ENCODE data around the gene PRLH.

Gene PRLH

DNA sequence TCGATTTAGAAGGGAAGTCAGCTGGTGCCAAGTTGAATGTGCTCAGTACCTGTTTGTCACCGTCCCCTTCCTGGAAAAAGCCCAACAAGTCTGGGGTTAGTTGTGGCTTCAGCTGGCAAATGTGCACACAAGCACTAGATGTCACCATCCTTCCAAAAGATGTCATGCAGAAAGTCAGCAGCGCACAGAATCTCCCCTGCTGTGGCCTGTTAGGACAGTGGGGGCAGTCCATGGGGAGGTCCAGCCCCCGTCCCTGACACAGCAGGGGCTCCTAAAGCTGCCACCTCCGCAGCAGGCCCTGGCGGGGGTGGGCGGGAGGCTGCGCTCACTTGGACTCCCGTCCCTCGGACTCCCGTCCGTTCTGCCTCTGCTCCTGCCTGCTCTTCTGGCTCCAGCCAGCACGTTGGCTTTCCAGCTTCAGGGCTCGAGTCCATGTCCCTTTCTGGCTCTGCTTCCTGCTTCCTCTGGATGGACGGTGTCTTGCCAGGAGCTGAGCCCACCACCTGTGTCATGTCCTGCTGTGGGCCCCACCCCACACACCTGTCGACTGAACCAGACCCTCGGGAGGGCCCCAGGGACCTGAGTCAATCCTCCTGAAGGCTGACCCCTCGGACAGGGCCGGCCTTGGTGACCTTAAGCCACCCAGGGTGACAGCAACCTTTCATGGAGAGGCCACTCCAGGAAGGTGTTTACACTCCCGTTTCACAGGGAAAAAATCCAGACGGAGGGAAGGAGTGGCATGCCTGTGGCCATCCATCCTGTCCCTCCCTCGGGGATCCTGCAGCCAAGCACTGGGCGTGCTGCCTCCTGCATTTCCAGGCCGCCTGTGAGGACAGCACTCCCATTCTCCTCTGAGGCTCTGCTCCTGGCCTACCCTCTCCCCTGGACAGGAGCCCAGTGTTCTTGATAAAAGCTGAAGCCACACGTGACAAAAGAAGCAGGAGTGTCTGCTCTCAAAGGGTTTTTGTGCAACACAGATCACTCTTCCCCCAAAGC, 15.7 kb downstream of the PRLH start:
- Histone ChIP-seq H3K27me3 (ENCODE audit: control insufficient read depth, insufficient read depth, low read length, poor library complexity, severe bottlenecking) (no peaks in the 10 kb centered on the region), H3K27ac (ENCODE audit: insufficient read depth, low read depth, low read length, poor library complexity, severe bottlenecking) (no peak overlapping the region), H3K4me1 (ENCODE audit: control insufficient read depth, insufficient read depth, low read length) (peaks cover 10% of the 10 kb centered on the region), H3K36me3 (ENCODE audit: control insufficient read depth, insufficient read depth, low read length) (no peaks in the 10 kb centered on the region), H3K4me3 (ENCODE audit: insufficient read depth, low read depth, low read length) (no peak overlapping the region), H3K9me3 (ENCODE audit: control insufficient read depth, low read length) (no peaks in the 10 kb centered on the region)
- WGBS, 2 experiments: 41 to 43% methylated on average over 25 of the region's 25 CpGs

DNA sequence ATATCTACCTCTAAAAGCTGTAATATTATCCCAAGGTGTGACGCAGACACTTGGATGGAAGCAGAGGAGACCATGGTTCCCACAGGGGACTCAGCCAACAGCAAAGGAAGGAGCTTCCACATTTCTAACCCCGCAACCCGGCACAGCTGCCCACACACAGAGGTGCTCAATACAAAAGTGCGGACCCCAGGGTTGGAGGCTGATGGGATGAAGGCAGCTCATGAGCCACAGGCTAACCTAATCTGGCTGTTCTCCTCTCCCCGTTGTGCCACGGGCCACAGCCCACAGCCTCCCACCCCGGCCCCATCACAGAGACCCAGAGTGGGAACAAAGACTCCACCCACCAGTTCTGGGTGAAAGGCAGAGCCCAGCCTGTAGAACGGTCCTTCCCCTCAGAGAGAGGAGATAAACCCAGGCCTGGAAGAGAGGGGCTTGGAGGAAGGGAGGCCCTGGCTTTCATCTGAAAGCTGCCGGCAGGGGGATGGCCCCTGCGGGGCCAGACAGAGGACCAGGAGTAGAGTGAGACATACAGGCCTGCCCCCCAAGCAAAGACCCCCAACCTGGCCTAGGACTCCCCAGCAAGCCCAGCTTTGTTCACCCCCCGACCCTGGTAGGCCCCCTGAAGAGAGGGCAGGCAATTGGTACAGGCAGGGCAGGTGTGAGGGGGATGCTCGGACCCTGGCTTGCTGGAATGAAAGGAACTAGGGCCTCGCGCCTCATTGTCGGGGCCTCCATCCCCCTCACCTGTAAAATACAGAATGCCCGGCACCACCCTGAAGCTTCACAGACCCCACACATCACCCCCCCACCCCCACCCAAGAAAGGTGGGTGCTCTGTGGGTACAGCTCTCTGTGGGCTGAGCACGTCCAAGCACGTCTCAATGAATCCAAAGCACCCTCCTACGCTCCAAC, 17.3 kb downstream of the PRLH start:
- H3K4me3 ChIP-seq (ENCODE audit: insufficient read depth, low read depth, low read length): no peak overlapping the region
- no peak overlapping the region for H3K27ac ChIP-seq (ENCODE audit: insufficient read depth, low read depth, low read length, poor library complexity, severe bottlenecking)
- WGBS, 2 experiments: 72 to 76% methylated on average over 17 to 19 of the region's 19 CpGs
- no peaks in the 10 kb centered on the region for H3K9me3 ChIP-seq (ENCODE audit: control insufficient read depth, low read length)
- no peaks in the 10 kb centered on the region for H3K36me3 ChIP-seq (ENCODE audit: control insufficient read depth, insufficient read depth, low read length)
- peaks cover 10% of the 10 kb centered on the region for H3K4me1 ChIP-seq (ENCODE audit: control insufficient read depth, insufficient read depth, low read length)
- H3K27me3 ChIP-seq (ENCODE audit: control insufficient read depth, insufficient read depth, low read length, poor library complexity, severe bottlenecking): no peaks in the 10 kb centered on the region

DNA sequence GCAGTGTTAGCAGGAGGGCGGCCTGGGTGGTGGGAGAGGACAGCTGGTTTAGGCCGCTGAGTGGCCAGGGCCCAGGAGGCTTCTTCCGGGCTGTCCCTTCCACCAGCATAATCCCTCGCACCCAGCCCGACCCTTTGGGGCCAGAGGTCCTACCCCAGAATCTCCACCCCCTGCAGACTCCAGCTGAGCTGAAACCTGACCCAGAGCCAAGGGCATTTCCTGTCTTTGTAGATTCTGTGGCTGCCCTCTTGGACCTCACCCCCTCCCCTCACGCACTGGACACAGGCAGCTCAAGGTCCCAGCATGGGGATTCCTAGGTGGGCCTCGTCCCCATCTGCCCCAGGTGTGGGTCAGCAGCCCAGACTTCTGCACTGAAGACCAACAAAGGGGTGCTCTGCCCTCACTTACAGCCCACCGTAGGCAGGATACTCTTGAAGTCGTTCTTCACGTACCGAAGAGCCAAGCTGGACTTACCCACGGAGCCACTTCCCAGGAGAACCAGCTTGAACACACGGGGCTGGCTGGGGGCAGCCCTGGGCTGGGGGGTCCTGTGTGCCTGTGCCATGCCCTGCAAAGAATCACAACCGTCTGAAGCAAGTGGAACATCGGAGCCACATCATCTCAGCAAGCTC, 19.3 kb downstream of the PRLH start:
- H3K27me3 ChIP-seq (ENCODE audit: control insufficient read depth, insufficient read depth, low read length, poor library complexity, severe bottlenecking): no peaks in the 10 kb centered on the region
- H3K36me3 ChIP-seq (ENCODE audit: control insufficient read depth, insufficient read depth, low read length): no peaks in the 10 kb centered on the region
- 89 to 90% methylated on average over 15 of the region's 15 CpGs for WGBS, 2 experiments
- H3K9me3 ChIP-seq (ENCODE audit: control insufficient read depth, low read length): no peaks in the 10 kb centered on the region
- H3K4me1 ChIP-seq (ENCODE audit: control insufficient read depth, insufficient read depth, low read length): peaks cover 10% of the 10 kb centered on the region
- no peak overlapping the region for H3K27ac ChIP-seq (ENCODE audit: insufficient read depth, low read depth, low read length, poor library complexity, severe bottlenecking)
- H3K4me3 ChIP-seq (ENCODE audit: insufficient read depth, low read depth, low read length): no peak overlapping the region

DNA sequence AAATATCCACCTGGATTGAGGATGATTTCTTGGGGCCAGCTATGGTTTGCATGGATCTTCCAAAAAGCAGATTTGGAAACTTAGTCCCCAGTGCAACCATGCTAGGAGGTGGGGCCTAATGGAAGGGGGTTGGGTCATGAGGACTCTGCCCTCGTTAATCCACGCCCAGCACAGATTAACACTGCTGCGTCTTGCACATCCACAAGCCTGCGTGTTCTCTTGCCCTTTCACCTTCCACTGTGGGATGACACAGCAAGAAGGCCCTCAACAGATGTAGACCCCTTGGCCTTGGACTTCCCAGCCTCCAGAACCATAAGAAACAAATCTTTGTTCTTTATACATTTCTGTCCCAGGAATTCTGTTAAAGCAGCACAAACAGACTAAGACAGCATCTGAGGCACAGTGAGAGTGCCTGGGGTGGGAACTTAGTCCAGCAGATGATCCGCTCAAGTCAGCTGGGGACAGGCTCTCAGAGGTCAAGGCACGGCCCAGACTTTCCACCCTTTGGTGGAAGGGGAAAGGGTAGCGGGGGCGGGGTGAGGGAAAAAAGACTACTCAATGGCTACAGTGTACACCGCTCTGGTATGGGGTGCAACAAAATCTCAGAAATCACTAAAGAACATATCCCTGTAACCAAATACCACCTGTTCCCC, 21.8 kb downstream of the PRLH start:
- H3K4me1 ChIP-seq (ENCODE audit: control insufficient read depth, insufficient read depth, low read length): peaks cover 6% of the 10 kb centered on the region
- H3K4me3 ChIP-seq (ENCODE audit: insufficient read depth, low read depth, low read length): no peak overlapping the region
- no peaks in the 10 kb centered on the region for H3K36me3 ChIP-seq (ENCODE audit: control insufficient read depth, insufficient read depth, low read length)
- no peaks in the 10 kb centered on the region for H3K9me3 ChIP-seq (ENCODE audit: control insufficient read depth, low read length)
- H3K27me3 ChIP-seq (ENCODE audit: control insufficient read depth, insufficient read depth, low read length, poor library complexity, severe bottlenecking): no peaks in the 10 kb centered on the region
- 93 to 94% methylated on average over 8 to 9 of the region's 9 CpGs for WGBS, 2 experiments
- H3K27ac ChIP-seq (ENCODE audit: insufficient read depth, low read depth, low read length, poor library complexity, severe bottlenecking): no peak overlapping the region

DNA sequence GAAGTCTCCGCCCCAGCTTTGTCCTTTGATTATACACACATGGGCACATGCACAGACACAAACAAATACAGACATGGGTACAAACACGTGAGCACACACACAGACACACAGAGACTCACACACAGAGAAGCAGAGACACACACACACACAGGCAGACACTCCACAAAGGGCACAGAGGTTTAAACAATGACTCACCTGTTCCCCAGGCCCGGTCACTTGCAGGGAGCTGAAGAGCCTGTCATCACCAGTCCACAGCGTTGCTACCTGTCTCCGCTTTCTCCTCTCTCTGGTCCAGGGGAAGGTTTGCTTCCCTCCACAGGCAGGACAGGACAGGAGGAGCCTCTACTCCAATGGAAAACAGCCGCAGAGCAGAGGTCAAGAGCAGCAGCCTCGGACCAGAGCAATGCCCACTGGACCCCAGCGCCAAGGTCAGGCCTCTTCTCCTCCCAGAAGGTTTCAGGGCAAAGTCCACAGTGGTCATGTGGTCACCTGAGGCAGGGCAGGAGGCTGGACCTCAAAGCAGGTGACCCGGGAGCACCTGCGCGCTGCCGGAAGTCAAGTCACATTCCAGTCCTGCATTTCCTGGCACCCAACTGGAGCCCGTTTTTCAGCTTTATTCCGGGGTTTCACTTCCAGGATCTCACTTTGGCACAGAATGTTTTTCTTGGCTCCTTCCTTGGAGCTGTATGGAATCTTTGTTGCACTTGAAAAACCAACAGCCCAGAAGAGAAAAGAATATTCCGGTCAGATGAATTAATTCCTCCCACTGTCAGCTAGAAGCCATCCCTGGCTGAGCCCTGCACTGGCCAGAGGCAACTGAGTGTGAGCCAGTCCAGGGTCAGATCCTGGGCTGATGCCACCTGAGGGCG, 24.1 kb downstream of the PRLH start, which contains the start of gene RAB17:
RAB17 (minus strand) TSS at position 463 of the 869 bp plus-strand sequence. CDS start 4,580 bp downstream, outside the sequence.
- H3K27me3 ChIP-seq (ENCODE audit: control insufficient read depth, insufficient read depth, low read length, poor library complexity, severe bottlenecking): no peaks in the 10 kb centered on the region
- H3K36me3 ChIP-seq (ENCODE audit: control insufficient read depth, insufficient read depth, low read length): no peaks in the 10 kb centered on the region
- H3K27ac ChIP-seq (ENCODE audit: insufficient read depth, low read depth, low read length, poor library complexity, severe bottlenecking): no peak within 1 kb of the TSS
- H3K9me3 ChIP-seq (ENCODE audit: control insufficient read depth, low read length): no peaks in the 10 kb centered on the region
- H3K4me1 ChIP-seq (ENCODE audit: control insufficient read depth, insufficient read depth, low read length): peaks cover 19% of the 10 kb centered on the region
- H3K4me3 ChIP-seq (ENCODE audit: insufficient read depth, low read depth, low read length): no peak within 1 kb of the TSS
- WGBS, 2 experiments: 84% methylated on average over 16 of the region's 16 CpGs

DNA sequence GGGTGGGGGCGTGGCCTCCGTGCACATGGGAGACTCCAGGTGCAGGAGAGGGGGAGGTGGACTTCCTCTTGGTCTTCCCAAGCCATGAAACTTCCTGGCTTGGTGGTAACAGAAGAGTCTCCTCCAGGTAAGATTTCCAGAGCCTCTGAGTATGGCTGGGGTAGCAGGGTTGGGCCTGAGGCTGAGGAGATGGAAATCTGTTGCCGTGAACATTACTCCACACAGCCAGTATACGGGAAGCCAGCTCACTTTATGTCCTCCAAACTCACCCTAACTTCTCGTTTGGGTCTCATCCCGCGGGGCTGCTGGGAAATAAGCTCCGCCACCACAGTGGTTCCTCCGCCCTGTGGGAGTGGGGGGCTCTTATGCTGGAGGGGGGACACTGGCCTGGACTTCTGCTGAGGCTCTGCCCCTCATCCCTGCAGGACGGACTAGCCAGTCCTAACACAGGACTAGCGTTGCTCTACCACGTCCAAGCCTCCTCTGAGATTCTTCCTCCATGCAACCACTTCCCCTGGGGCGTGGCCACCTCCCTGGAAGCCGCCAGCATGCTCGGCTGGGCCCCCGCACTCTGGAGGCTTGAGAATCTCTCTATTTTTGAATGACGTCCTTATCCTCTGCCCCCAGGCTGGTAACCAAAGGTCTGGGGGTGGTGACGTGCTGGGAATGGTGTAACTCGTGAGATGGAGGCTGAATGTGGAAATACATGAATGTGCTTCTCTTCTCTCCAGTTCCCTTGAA, 24.9 kb downstream of the PRLH start:
- Histone ChIP-seq H3K9me3 (ENCODE audit: control insufficient read depth, low read length) (no peaks in the 10 kb centered on the region), H3K4me3 (ENCODE audit: insufficient read depth, low read depth, low read length) (no peak overlapping the region), H3K4me1 (ENCODE audit: control insufficient read depth, insufficient read depth, low read length) (peaks cover 20% of the 10 kb centered on the region), H3K27ac (ENCODE audit: insufficient read depth, low read depth, low read length, poor library complexity, severe bottlenecking) (no peak overlapping the region), H3K27me3 (ENCODE audit: control insufficient read depth, insufficient read depth, low read length, poor library complexity, severe bottlenecking) (no peaks in the 10 kb centered on the region), H3K36me3 (ENCODE audit: control insufficient read depth, insufficient read depth, low read length) (no peaks in the 10 kb centered on the region)
- WGBS, 2 experiments: 86 to 87% methylated on average over 19 of the region's 19 CpGs

DNA sequence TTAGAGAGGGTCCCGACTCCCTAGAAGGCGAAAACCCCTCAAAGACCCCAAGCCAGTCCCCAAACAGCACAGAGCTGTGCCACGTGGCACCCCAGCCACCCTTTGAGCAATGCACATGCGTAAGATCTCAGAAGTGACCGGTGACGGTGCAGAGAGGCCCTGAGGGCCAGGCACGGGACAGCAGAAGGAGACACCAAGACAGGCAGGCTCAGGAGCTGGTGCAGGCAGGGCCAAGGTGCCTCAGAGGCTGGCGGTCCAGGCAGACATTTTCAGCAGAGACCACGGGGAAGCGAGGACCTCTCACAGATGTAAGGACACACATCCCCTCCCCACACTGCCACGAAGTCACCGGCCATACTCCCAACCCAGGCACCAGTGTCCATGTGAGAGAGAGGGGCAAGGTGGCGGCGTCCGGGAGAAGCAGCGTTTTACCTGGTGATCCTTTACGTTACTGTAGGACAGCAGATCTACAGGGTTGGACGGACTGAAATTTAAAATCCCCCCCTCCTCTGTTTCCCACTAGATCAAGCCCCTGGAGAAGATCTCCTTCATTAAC, 26.1 kb downstream of the PRLH start:
- Histone ChIP-seq H3K4me1 (ENCODE audit: control insufficient read depth, insufficient read depth, low read length) (peaks cover 20% of the 10 kb centered on the region), H3K4me3 (ENCODE audit: insufficient read depth, low read depth, low read length) (no peak overlapping the region), H3K9me3 (ENCODE audit: control insufficient read depth, low read length) (no peaks in the 10 kb centered on the region), H3K27me3 (ENCODE audit: control insufficient read depth, insufficient read depth, low read length, poor library complexity, severe bottlenecking) (no peaks in the 10 kb centered on the region), H3K27ac (ENCODE audit: insufficient read depth, low read depth, low read length, poor library complexity, severe bottlenecking) (no peak overlapping the region), H3K36me3 (ENCODE audit: control insufficient read depth, insufficient read depth, low read length) (no peaks in the 10 kb centered on the region)
- whole genome bisulfite sequencing, 2 experiments: 94 to 95% methylated on average over 18 of the region's 18 CpGs

DNA sequence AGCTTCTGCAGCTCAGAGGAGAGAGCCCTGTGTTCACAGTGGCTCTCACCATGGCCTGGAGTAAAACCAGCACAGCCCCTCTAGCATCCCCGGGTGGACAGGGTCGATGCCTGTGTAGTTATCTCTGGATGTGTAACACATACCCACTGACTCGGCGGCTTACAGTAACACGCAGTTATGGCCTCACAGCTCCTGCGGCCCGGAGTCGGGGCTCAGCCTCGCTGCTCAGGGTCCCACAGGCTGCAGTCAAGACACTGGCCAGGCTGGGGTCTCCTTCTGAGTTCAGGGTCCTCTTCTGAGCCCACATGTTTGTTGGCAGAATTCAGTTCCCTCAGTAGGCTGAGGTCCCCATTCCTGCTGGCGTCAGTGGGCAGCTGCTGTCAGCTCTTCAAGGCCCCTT, 26.7 kb downstream of the PRLH start:
- no peak overlapping the region for H3K4me3 ChIP-seq (ENCODE audit: insufficient read depth, low read depth, low read length)
- no peak overlapping the region for H3K27ac ChIP-seq (ENCODE audit: insufficient read depth, low read depth, low read length, poor library complexity, severe bottlenecking)
- no peaks in the 10 kb centered on the region for H3K27me3 ChIP-seq (ENCODE audit: control insufficient read depth, insufficient read depth, low read length, poor library complexity, severe bottlenecking)
- no peaks in the 10 kb centered on the region for H3K9me3 ChIP-seq (ENCODE audit: control insufficient read depth, low read length)
- H3K36me3 ChIP-seq (ENCODE audit: control insufficient read depth, insufficient read depth, low read length): no peaks in the 10 kb centered on the region
- WGBS, 2 experiments: 93 to 94% methylated on average over 10 of the region's 10 CpGs
- H3K4me1 ChIP-seq (ENCODE audit: control insufficient read depth, insufficient read depth, low read length): peaks cover 20% of the 10 kb centered on the region

Measured in ectodermal cell (in vitro differentiated cells).